Fibroblast of skin of left quadriceps (primary cell): ENCODE measurements around the gene RGS12.
A peak's percentile ranks its signal among the peaks of the same experiment; 100 is the strongest.

Experiments used
- DNase-seq, 2 experiments: peaks; one replicate each; pipeline ENCODE4 v3.0.0-alpha.2; 2013; ENCODE audit warnings: low read depth in 2 of 2

RGS12 gene

GRCh38 chr4:3292571-3293400, at the start of gene RGS12:
RGS12 (plus strand) TSS chr4:3293021; CDS start chr4:3316171, 23,150 bp downstream.
- DNase-seq, result peak; percentile 79 to 81

- DNase-seq, result no peak
Observed at GRCh38 chr4:3243136-3243780, 49.6 kb upstream of the RGS12 start.

- no peak for DNase-seq
Observed at GRCh38 chr4:3244002-3244401, 48.8 kb upstream of the RGS12 start.

- DNase-seq, result no peak
Observed at GRCh38 chr4:3244747-3245146, 48.1 kb upstream of the RGS12 start.

DNA sequence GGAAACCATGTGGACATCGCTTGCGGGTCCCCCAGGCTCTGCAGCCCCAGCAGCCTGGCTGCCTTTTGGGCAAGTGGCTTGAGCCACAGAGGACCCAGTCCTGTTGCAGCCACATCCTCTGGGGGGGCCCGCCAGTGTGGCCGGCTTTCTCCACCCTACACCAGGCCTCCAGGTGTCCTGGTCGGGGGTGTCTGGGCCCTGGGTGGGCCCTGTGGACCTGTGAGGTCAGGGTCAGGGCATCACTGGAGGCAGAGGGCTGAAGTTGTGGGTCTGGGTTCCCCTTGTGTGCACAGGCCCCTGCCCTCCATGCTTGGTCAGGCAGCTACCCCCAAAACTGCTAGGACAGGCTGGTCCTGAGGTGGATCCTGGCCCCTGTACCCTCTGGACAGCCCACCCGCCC, 47.1 kb upstream of the RGS12 start:
- no peak for DNase-seq

- DNase-seq, result no peak
Observed at GRCh38 chr4:3246458-3247398, 46.1 kb upstream of the RGS12 start.

- no peak for DNase-seq
Observed at GRCh38 chr4:3247399-3248177, 45.2 kb upstream of the RGS12 start.

DNA sequence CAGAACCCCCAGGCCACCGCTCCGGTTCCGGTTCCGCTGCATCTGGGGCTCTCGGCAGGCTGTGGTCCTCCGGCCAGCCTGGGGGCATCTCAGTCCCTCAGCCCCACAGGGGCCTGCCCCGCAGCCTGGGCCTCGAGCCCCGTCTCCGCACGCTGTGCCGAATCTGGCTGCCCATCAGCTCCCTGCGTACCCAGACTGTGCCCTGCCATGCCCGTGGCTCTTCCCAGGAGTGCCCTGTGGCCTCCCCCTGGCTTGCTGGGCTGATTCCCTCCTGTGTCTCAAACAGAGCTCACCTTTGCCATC, 44.7 kb upstream of the RGS12 start:
- DNase-seq, result no peak

DNA sequence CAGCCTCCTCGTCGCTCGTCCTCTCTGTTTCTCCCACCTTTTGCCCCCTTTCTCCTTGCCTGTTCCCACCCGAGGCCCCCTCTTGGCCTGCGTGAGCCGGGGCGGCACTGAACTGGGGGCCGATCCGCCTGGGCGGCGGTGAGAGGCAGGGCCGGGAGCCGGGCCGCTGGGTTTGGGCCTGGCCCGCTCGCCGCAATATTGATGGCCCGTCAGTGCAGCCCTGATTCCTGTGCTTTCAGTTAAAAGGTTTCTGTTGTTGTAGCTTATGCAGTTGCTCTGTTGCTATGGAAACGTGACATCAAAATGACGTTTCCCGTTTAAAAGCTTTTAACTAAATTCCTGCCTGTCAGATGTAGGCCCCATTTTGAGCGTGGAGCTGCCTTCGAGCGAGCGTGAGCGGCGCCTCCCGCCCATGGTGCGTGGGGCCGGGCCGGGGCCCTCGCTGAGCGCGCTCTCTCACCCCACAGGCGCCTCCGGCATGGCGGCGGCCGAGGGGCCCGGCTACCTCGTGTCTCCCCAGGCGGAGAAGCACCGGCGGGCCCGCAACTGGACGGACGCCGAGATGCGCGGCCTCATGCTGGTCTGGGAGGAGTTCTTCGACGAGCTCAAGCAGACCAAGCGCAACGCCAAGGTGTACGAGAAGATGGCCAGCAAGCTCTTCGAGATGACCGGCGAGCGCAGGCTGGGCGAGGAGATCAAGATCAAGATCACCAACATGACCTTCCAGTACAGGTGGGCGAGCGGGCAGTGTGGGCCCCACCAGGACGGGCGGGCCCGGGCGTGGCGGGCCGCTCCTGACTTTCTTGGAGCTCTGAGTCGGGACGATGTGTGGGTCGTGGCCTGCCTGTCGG, 43.8 kb upstream of the RGS12 start, which contains the start of gene MSANTD1:
MSANTD1 (plus strand) TSS at position 349 of the 851 bp plus-strand sequence; CDS start at position 413, 64 bp downstream.
- DNase-seq, result peak in 1 of 2 experiments; percentile 21

GRCh38 chr4:3249711-3250437, 42.9 kb upstream of the RGS12 start:
- no peak for DNase-seq

DNA sequence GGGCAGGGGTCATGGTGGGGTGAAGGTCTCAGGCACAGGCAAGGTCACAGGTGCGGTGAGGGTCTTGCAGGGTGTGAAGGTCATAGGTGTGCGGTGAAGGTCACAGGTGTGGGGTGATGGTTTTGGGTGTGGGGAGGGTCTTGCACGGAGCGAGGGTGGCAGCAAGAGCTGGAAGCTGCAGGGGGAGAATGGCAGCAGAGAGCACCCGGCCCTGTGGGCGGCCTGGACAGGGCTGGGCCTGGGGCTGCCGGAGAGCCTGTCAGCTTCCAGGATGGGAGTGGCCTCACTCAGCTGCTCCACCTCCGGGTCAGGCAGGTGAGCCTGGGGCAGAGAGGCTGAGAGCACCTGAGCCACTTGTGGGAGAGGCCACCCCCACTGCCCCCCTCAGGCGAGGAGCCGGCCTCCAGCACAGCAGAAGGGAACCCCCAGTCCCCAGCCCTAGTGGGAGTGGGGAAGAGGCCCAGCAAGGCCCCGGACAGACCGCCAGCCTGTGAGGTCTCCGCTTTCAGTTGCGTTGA, 42.3 kb upstream of the RGS12 start:
- DNase-seq, result no peak

GRCh38 chr4:3250956-3251690, 41.7 kb upstream of the RGS12 start:
- DNase-seq, result no peak

DNA sequence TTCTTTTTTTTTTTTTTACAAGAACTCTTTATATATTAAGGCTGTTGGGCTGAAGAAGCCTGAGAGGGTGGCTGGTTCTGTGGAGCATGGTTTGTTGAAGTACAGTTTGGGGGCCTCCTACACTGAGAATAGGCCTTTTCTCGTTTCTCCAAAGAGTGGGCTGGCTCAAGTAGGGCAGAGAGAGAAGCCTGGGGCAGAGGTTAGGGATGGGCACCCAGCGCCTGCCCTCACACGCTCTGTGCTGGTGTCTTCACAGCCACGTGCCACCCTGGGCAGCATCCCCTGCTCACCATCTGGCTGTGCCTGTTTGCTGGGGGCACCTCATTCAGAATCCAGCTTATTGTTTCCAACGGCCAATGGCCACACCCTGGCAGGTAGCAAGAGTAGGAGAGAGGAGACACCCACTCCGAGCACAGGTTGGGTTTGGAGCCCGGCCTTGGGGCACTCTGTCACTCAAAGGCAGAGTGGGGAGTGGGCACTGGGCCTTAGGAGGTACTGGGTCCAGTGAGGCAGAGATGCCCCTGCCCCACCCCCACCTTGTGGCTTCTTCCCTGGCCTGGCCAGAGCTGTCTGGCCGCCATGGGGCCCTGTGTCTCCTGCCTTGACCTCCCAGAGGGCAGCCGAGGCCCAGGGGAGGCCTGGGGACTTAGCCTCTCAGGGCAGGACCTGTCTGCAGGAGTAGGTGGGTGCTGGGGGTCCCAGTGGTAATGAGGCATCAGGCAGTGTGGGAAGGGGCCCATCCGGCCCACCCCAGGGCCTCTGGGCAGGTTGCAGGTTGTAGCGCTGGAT, 40.9 kb upstream of the RGS12 start:
- DNase-seq, result no peak

GRCh38 chr4:3252480-3252828, 40.4 kb upstream of the RGS12 start:
- DNase-seq, result no peak

GRCh38 chr4:3252831-3253641, 39.8 kb upstream of the RGS12 start:
- no peak for DNase-seq

GRCh38 chr4:3253808-3254207, 39.0 kb upstream of the RGS12 start:
- no peak for DNase-seq
